Measurements from ENCODE around the gene FBLIM1. TPM values are rescaled to one million over a fixed set of nuclear protein-coding genes. Genes with fewer than 3 reads are reported as not detected.

Gene FBLIM1
- total and polyA plus RNA-seq, 2 donors from 2014 or later: 16.6 to 89.3 TPM

- TF ChIP-seq CTCF (IDR thresholded peaks at IDR 0.05; ENCODE audit: borderline replicate concordance, extremely low read depth, insufficient read depth): no peak
- no peaks in the 10 kb centered on the region for H3K27me3 ChIP-seq (ENCODE audit: control insufficient read depth, insufficient read depth, low read length)
- H3K9me3 ChIP-seq (ENCODE audit: control insufficient read depth in 2 of 3, insufficient read depth in 1 of 3, low read length in 3 of 3): no peaks in the 10 kb centered on the region
- peaks cover 0 to 31% (median 23%) of the 10 kb centered on the region in 3 donors for H3K4me1 ChIP-seq (ENCODE audit: control insufficient read depth in 2 of 3, insufficient read depth in 2 of 3, low read depth in 1 of 3, low read length in 3 of 3)
- DNase-seq: no peak
- no peak for FAIRE-seq
- no peaks in the 10 kb centered on the region for H3K36me3 ChIP-seq (ENCODE audit: control insufficient read depth in 2 of 3, insufficient read depth in 3 of 3, low read length in 3 of 3)
- peak overlapping the region in 1 of 3 donors; percentile 41 for H3K9ac ChIP-seq (ENCODE audit: low read length in 3 of 3)
- H3K27ac ChIP-seq (ENCODE audit: low read depth in 2 of 2, low read length in 2 of 2): peak overlapping the region; percentile 34 to 40
- H3K4me3 ChIP-seq (ENCODE audit: low read length in 3 of 3): no peak overlapping the region
- intact Hi-C loops (cut with DNase I): no loop called here
Observed at GRCh38 chr1:15796086-15796462, 37.5 kb downstream of the FBLIM1 start.

DNA sequence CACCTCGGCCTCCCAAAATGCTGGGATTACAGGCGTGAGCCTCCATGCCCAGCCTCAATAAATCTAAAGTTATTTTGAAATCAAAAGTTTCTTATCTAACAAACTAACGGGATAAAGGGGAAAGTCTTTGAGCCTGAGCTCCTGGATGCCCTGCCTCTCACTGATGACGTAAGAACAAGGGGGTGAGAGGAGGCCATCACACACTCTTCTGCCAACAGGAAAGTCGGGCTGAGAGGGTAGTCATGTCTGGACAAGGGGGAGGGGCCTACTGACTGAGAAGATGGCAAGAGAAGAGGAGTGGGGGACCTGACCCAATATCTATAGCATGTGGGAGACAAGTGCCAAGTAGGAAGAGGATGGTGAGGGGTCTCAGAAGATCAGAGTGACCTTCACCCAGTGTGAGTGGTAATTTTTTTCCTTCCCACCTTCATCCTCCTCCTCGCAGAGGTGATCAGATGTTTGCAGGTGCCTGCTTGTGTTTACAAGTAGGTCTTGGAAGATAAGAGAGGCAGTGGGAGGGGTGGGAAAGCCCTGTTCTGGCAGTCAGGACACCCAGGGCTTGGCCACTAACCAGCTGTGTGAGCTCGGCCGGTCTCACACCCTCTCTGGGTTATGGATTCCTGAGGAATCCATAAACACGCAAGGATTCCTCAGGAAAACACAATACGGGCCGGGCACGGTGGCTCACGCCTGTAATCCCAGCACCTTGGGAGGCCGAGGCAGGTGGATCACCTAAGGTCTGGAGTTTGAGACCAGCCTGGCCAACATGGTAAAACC is 39.2 kb downstream of the FBLIM1 start:
- no peak overlapping the region for H3K9ac ChIP-seq (ENCODE audit: low read length in 3 of 3)
- H3K4me1 ChIP-seq (ENCODE audit: control insufficient read depth in 2 of 3, insufficient read depth in 2 of 3, low read depth in 1 of 3, low read length in 3 of 3): peaks cover 0 to 27% (median 24%) of the 10 kb centered on the region in 3 donors

DNA sequence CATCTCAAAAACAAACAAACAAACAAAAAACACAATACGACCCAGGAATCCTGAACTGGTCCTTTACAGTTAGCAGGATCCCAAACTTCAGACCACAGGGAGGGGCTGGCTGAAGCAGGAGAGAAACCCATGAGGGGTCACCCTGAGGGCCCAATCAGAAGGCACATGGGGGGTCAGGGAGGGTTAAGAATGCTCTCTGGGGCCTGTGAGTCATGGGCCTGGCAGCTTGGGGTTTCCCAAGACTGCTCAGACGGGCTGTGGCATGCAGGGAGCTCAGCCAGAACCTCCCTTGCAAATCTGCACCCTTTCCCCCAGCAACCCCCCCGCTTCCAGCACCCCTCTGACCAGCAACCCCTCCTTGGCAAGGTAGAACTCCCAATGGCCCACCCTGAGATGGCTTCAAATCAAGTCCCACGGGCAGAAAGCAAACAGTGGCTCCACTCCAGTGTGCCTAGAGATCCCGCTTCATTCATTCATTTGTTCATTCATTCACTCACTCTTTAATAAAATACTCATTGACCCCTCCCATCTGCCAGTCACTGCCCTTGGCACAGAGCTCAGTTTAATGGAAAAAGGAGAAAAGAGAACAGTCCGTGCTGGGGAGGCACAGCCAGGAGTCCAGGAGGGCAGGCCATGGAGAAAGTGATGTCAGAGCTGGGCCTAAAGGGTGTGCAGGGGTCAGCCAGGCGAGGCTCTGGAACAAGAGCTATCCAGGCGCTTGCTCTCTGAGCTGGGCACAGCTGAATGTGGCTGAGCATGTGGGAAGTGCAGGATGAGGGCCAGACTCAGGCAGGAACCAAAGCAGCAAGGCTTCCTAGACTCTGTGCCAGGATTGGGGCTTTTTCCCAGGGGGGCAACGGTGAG is 40.6 kb downstream of the FBLIM1 start:
- peaks cover 0 to 27% (median 24%) of the 10 kb centered on the region in 3 donors for H3K4me1 ChIP-seq (ENCODE audit: control insufficient read depth in 2 of 3, insufficient read depth in 2 of 3, low read depth in 1 of 3, low read length in 3 of 3)
- H3K36me3 ChIP-seq (ENCODE audit: control insufficient read depth in 2 of 3, insufficient read depth in 3 of 3, low read length in 3 of 3): no peaks in the 10 kb centered on the region
- DNase-seq (peak in 2 of 5 donors; percentile 42 to 95), FAIRE-seq (no peak)
- H3K27ac ChIP-seq (ENCODE audit: low read depth in 2 of 2, low read length in 2 of 2): peak overlapping the region; percentile 87 to 94
- intact Hi-C loops (cut with DNase I): no loop called here
- H3K27me3 ChIP-seq (ENCODE audit: control insufficient read depth, insufficient read depth, low read length): no peaks in the 10 kb centered on the region
- peak overlapping the region in 1 of 3 donors; percentile 9 for H3K4me3 ChIP-seq (ENCODE audit: low read length in 3 of 3)
- H3K9ac ChIP-seq (ENCODE audit: low read length in 3 of 3): peak overlapping the region in 1 of 3 donors; percentile 56
- no peak for TF ChIP-seq CTCF (IDR thresholded peaks at IDR 0.05; ENCODE audit: borderline replicate concordance, extremely low read depth, insufficient read depth)
- H3K9me3 ChIP-seq (ENCODE audit: control insufficient read depth in 2 of 3, insufficient read depth in 1 of 3, low read length in 3 of 3): no peaks in the 10 kb centered on the region

More for the DNA sequence above, 39.2 kb downstream of the FBLIM1 start:
- no peak for DNase-seq
- Histone ChIP-seq H3K36me3 (ENCODE audit: control insufficient read depth in 2 of 3, insufficient read depth in 3 of 3, low read length in 3 of 3) (no peaks in the 10 kb centered on the region), H3K9me3 (ENCODE audit: control insufficient read depth in 2 of 3, insufficient read depth in 1 of 3, low read length in 3 of 3) (no peaks in the 10 kb centered on the region), H3K27me3 (ENCODE audit: control insufficient read depth, insufficient read depth, low read length) (no peaks in the 10 kb centered on the region), H3K27ac (ENCODE audit: low read depth in 2 of 2, low read length in 2 of 2) (no peak overlapping the region), H3K4me3 (ENCODE audit: low read length in 3 of 3) (no peak overlapping the region)
- no peak for FAIRE-seq
- TF ChIP-seq CTCF (IDR thresholded peaks at IDR 0.05; ENCODE audit: borderline replicate concordance, extremely low read depth, insufficient read depth): no peak
- intact Hi-C loops (cut with DNase I): no loop called here

Measured in kidney (tissue), 14 donors.